K562 (cell line): ENCODE results near the gene APCDD1L. TPM values are rescaled to one million over a fixed set of nuclear protein-coding genes. Genes with fewer than 3 reads are reported as not detected.
A peak's percentile ranks its signal among the peaks of the same experiment; 100 is the strongest.
"Not testable (repeated sequence)": the region's sequence is repeated elsewhere in the genome, so short reads cannot be mapped to it uniquely, and the experiment has no call there.

Experiments
- ATAC-seq: fragments of 200-7000 bp; cut with Tn5 transposase; 3 replicates; pipeline ENCODE4 v1.9.1; 2020; ENCODE audit warnings: moderate library complexity
- BruUV-seq: library from RNA; stranded (reverse); fragments of 400-500 nt; replicated peaks from 2 replicates; lab custom pipeline; 2021; lab: Mats Ljungman, UMichigan
- CTCF ChIA-PET: fragments of 300-600 bp; formaldehyde crosslinking; extraction: SDS; loops from one replicate; lab custom pipeline; 2021; ENCODE audit warnings: low intra/inter-chr PET ratio; lab: Yijun Ruan, JAX
- POLR2A ChIA-PET: fragments of 300-600, 350-650 bp; sonication (Branson Sonifier 250); formaldehyde crosslinking; extraction: SDS; loops from one replicate; lab custom pipeline; 2021; ENCODE audit warnings: antibody characterized with exemption, inconsistent platforms; lab: Yijun Ruan, JAX
- DNase-seq, 4 experiments: peaks; one replicate each; pipeline versions ENCODE4 v3.0.0 to v3.0.0-alpha.2; 2011 to 2018; ENCODE audit warnings: low spot score in 3 of 4, mixed read lengths in 3 of 4; ENCODE audit errors: extremely low read depth in 1 of 4
- FAIRE-seq: peaks from 2 replicates; lab custom pipeline; 2011; peaks lifted over from hg19 to GRCh38; lab: Jason Lieb, UNC
- H2AFZ ChIP-seq: 2 replicates; pipeline ENCODE4 v1.6.0; 2011; ENCODE audit warnings: low read depth, low read length, control low read depth, inconsistent platforms
- H3K27ac ChIP-seq: fragments of 200-600 bp; 3 replicates; pipeline ENCODE4 v1.8.0; 2011; ENCODE audit warnings: low read depth, mild to moderate bottlenecking, control low read depth, inconsistent platforms, low read length, moderate library complexity, mixed read lengths; ENCODE audit errors: extremely low read depth
- H3K27me3 ChIP-seq, 2 experiments: fragments of 300-600 bp in 1 of 2; 2 replicates in 1 of 2; 3 replicates in 1 of 2; pipeline versions ENCODE4 v1.6.0 to v1.8.0; 2011; ENCODE audit warnings: inconsistent platforms in 2 of 2, low read length in 2 of 2, mild to moderate bottlenecking in 1 of 2, mixed read lengths in 1 of 2, moderate library complexity in 1 of 2; ENCODE audit not compliant: control insufficient read depth in 2 of 2, insufficient read depth in 2 of 2
- H3K36me3 ChIP-seq: fragments of 300-600 bp; 3 replicates; pipeline ENCODE4 v1.8.0; 2011; ENCODE audit warnings: mild to moderate bottlenecking, low read length, inconsistent platforms; ENCODE audit not compliant: control insufficient read depth, insufficient read depth
- H3K4me1 ChIP-seq, 2 experiments: fragments of 200-600 bp in 1 of 2; replicated peaks in 1 of 2; 2 replicates in 1 of 2; 3 replicates in 1 of 2; pipeline versions ENCODE4 v1.5.1 to v1.8.0; 2011; ENCODE audit warnings: inconsistent platforms in 2 of 2, low read length in 2 of 2, mild to moderate bottlenecking in 1 of 2, mixed read lengths in 1 of 2, moderate library complexity in 1 of 2; ENCODE audit not compliant: control insufficient read depth in 2 of 2, insufficient read depth in 2 of 2
- H3K4me2 ChIP-seq: 2 replicates; pipeline ENCODE4 v1.6.1; 2011; ENCODE audit warnings: low read length, control low read depth, inconsistent platforms, mixed read lengths; ENCODE audit not compliant: insufficient read depth
- H3K4me3 ChIP-seq: fragments of 200-600 bp; sonication (generic), shearing (Covaris generic); 2 replicates; pipeline ENCODE4 v1.5.1; 2016; ENCODE audit warnings: control low read depth, inconsistent platforms
- H3K79me2 ChIP-seq: fragments of 200-600 bp; 3 replicates; pipeline ENCODE4 v1.8.0; 2011; ENCODE audit warnings: low read length, inconsistent platforms; ENCODE audit not compliant: control insufficient read depth, insufficient read depth
- H3K9ac ChIP-seq, 2 experiments: 2 replicates each; pipeline versions ENCODE4 v1.6.0 to v1.6.1; 2011; ENCODE audit warnings: low read depth in 2 of 2, low read length in 2 of 2, control low read depth in 1 of 2, inconsistent platforms in 1 of 2, mild to moderate bottlenecking in 1 of 2, mixed read lengths in 1 of 2; ENCODE audit not compliant: insufficient read depth in 1 of 2
- H3K9me1 ChIP-seq: one replicate; pipeline ENCODE4 v1.6.0; 2011; ENCODE audit warnings: inconsistent platforms, mild to moderate bottlenecking, low read length, moderate library complexity; ENCODE audit not compliant: control insufficient read depth, insufficient read depth
- H3K9me3 ChIP-seq: replicated peaks from 2 replicates; pipeline ENCODE4 v1.5.1; 2011; ENCODE audit warnings: low read depth, low read length, inconsistent platforms; ENCODE audit not compliant: control insufficient read depth, insufficient read depth
- H4K20me1 ChIP-seq: replicated peaks from 2 replicates; pipeline ENCODE4 v1.6.1; 2011; ENCODE audit warnings: low read length, inconsistent platforms, mixed read lengths; ENCODE audit not compliant: control insufficient read depth, insufficient read depth
- BDP1 ChIP-seq: IDR thresholded peaks from 3 replicates; pipeline ENCODE4 v1.6.1; 2011; ENCODE audit not compliant: insufficient read length, insufficient read depth
- CREB1 ChIP-seq, 2 experiments: sonication (generic) in 1 of 2; formaldehyde crosslinking in 1 of 2; IDR thresholded peaks; 2 replicates each; pipeline versions ENCODE4 v1.6.1 to v1.8.0; 2012 to 2022; ENCODE audit warnings: inconsistent platforms in 1 of 2, mild to moderate bottlenecking in 1 of 2, missing genetic modification reagents in 1 of 2, moderate library complexity in 1 of 2
- DNMT1 ChIP-seq: fragments of 450-650 bp; IDR thresholded peaks from 2 replicates; pipeline ENCODE4 v1.6.1; 2016; ENCODE audit warnings: antibody characterized with exemption, mild to moderate bottlenecking
- ETV1 ChIP-seq: fragments of 450-650 bp; conservative IDR thresholded peaks from 2 replicates; pipeline ENCODE4 v1.6.1; 2016; ENCODE audit warnings: missing genetic modification characterization, control low read depth, low read depth, missing compliant biosample characterization
- KLF6 ChIP-seq: fragments of 250-450 bp; sonication (Bioruptor Pico); IDR thresholded peaks from 2 replicates; pipeline ENCODE4 v1.4.0; 2020; ENCODE audit warnings: mild to moderate bottlenecking, moderate library complexity, borderline replicate concordance
- PBX2 ChIP-seq, 2 experiments: IDR thresholded peaks in 1 of 2; conservative IDR thresholded peaks in 1 of 2; 2 replicates each; pipeline ENCODE4 v1.6.1; 2016; ENCODE audit warnings: low read depth in 2 of 2, mild to moderate bottlenecking in 1 of 2, missing compliant biosample characterization in 1 of 2, missing genetic modification characterization in 1 of 2, moderate library complexity in 1 of 2
- WGBS: fragments of 100-300 bp; shearing (Covaris generic); methylation state at CpG from one replicate; pipeline ENCODE4 v1.1.6; 2016; ENCODE audit warnings: low coverage, mixed read lengths; ENCODE audit not compliant: insufficient coverage; ENCODE audit errors: missing lambda C conversion rate; 5-methylcytosine and 5-hydroxymethylcytosine counted together
- in situ Hi-C: fragments of 300-500 bp; cut with MboI; formaldehyde crosslinking; loops from 4 replicates; pipeline ENCODE4 v1.15.0; 2018; ENCODE audit warnings: inconsistent platforms, mixed read lengths
- intact Hi-C: fragments of 100-400 bp; cut with micrococcal nuclease; formaldehyde crosslinking; loops from 2 replicates; pipeline ENCODE4 v1.14.2; 2022
- polyA plus RNA-seq, 8 experiments: library from polyadenylated mRNA; depleted of rRNA in 4 of 8; stranded (reverse) in 5 of 8; unstranded in 3 of 8; fragments of >200 nt; fragmentation: Nextera tagmentation in 2 of 8; fragmentation: Illumina TruSeq in 1 of 8; extraction: Ambion mirVana in 2 of 8; extraction: Trizol in 1 of 8; gene quantifications; 2 replicates each; pipeline versions ENCODE4 v1.2.1 to v1.2.3, GENCODE V29; 2011 to 2014; ENCODE audit warnings: inconsistent platforms in 1 of 8, missing spikeins in 1 of 8
- total RNA-seq, 7 experiments: library from RNA; depleted of rRNA in 6 of 7; stranded (reverse); fragments of >200 nt in 6 of 7; fragmentation: Illumina TruSeq in 2 of 7; extraction: Trizol in 2 of 7; gene quantifications; 2 replicates each; pipeline versions ENCODE4 v1.2.1 to v1.2.3, GENCODE V29; 2011 to 2021; ENCODE audit warnings: low replicate concordance in 1 of 7

APCDD1L gene
- total and polyA plus RNA-seq, 9 of the 15 experiments (the other 6 are each of a cell fraction or from before 2014, with no cell fraction given): not detected

GRCh38 chr20:58416057-58416456 lies 99.1 kb downstream of the APCDD1L start:
- H2AFZ ChIP-seq: no peak overlapping the region
- H3K79me2 ChIP-seq: peaks cover 77% of the 10 kb centered on the region
- intact Hi-C loops (no loop called here), in situ Hi-C loops (no loop called here)
- WGBS: 93% methylated on average over 1 of the region's 1 CpG
- no peak overlapping the region for H3K9ac ChIP-seq
- DNase-seq (no peak), ATAC-seq (no peak), FAIRE-seq (peak; percentile 26)
- no peak overlapping the region for H3K4me2 ChIP-seq
- BruUV-seq: no TSS peak
- no peak overlapping the region for H3K27ac ChIP-seq
- H3K9me3 ChIP-seq: no peaks in the 10 kb centered on the region
- peaks cover 12% of the 10 kb centered on the region for H4K20me1 ChIP-seq
- TF ChIP-seq PBX2 (CRISPR knock-in tag; IDR thresholded peaks at IDR 0.05; ENCODE audit: low read depth) (no peak), PBX2 (tag; conservative IDR thresholded peaks at IDR 0.05; ENCODE audit: low read depth) (no peak), ETV1 (tag) (no peak), CREB1 (IDR thresholded peaks at IDR 0.05) (no peak), CREB1 (CRISPR knock-in tag; IDR thresholded peaks at IDR 0.05) (no peak), DNMT1 (no peak), BDP1 (no peak), KLF6 (CRISPR knock-in tag) (no peak)
- ChIA-PET POLR2A (no interaction called here), CTCF (no interaction called here)
- peaks cover 46% of the 10 kb centered on the region for H3K36me3 ChIP-seq
- no peaks in the 10 kb centered on the region for H3K9me1 ChIP-seq
- H3K27me3 ChIP-seq: no peaks in the 10 kb centered on the region
- H3K4me3 ChIP-seq: no peak overlapping the region
- peaks cover 3 to 8% of the 10 kb centered on the region in 2 experiments; a peak in 3 of 5 replicates for H3K4me1 ChIP-seq

GRCh38 chr20:58414786-58415185 lies 100.4 kb downstream of the APCDD1L start:
- H3K9ac ChIP-seq, H3K4me3 ChIP-seq, H3K9me3 ChIP-seq, FAIRE-seq, BruUV-seq, CTCF ChIA-PET, H3K9me1 ChIP-seq, POLR2A ChIA-PET, H3K27me3 ChIP-seq, H3K27ac ChIP-seq, in situ Hi-C loops, H4K20me1 ChIP-seq, H3K4me1 ChIP-seq, ATAC-seq, DNase-seq, H3K4me2 ChIP-seq, intact Hi-C loops, H2AFZ ChIP-seq: not testable (repeated sequence)
- H3K79me2 ChIP-seq: peaks cover 79% of the 10 kb centered on the region
- H3K36me3 ChIP-seq: peaks cover 42% of the 10 kb centered on the region
- WGBS: 100% methylated on average over 3 of the region's 26 CpGs

GRCh38 chr20:58414216-58414615 lies 101.0 kb downstream of the APCDD1L start:
- intact Hi-C loops, POLR2A ChIA-PET, H3K4me3 ChIP-seq, DNase-seq, CTCF ChIA-PET, ATAC-seq, H2AFZ ChIP-seq, H3K9me3 ChIP-seq, H3K9me1 ChIP-seq, BruUV-seq, H3K9ac ChIP-seq, H3K27ac ChIP-seq, H4K20me1 ChIP-seq, H3K27me3 ChIP-seq, H3K4me2 ChIP-seq, in situ Hi-C loops, H3K4me1 ChIP-seq, FAIRE-seq: not testable (repeated sequence)
- WGBS: no CpG with 5 or more reads among the region's 35 CpGs
- Histone ChIP-seq H3K79me2 (peaks cover 79% of the 10 kb centered on the region), H3K36me3 (peaks cover 37% of the 10 kb centered on the region)
